GM12872 (cell line): ENCODE measurements around the gene EPC2.
A peak's percentile ranks its signal among the peaks of the same experiment; 100 is the strongest.

Experiments
- TF ChIP-seq, protein P1 (sequence below): IDR thresholded peaks from 3 replicates; pipeline ENCODE4 v1.5.1; 2011; ENCODE audit warnings: low read depth, mild to moderate bottlenecking, low read length, moderate library complexity; ENCODE audit not compliant: insufficient read depth

Gene EPC2

DNA sequence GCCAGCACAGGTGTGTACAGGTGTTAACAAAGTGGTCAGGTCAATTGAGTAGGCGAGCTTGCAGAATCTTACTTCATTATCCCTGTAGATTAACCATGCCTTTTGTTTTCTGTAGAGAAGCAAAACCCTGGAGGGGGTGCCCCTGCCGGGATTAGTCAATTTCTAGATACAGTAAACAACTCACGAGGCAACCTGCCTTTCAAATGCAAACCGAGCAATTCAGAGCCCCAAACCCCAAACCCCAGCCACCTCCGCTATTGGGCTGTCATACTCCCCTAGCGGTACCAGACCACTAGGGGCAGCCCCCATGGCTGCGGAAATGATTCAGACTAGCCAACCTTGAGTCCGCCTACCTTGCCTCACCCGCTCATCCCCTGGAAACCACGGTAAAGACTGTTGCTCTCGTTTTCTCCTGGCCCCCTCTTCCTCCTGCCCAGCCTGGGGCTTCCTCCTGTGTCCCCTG lies 169.1 kb downstream of the EPC2 start:
- TF ChIP-seq, protein P1, sequence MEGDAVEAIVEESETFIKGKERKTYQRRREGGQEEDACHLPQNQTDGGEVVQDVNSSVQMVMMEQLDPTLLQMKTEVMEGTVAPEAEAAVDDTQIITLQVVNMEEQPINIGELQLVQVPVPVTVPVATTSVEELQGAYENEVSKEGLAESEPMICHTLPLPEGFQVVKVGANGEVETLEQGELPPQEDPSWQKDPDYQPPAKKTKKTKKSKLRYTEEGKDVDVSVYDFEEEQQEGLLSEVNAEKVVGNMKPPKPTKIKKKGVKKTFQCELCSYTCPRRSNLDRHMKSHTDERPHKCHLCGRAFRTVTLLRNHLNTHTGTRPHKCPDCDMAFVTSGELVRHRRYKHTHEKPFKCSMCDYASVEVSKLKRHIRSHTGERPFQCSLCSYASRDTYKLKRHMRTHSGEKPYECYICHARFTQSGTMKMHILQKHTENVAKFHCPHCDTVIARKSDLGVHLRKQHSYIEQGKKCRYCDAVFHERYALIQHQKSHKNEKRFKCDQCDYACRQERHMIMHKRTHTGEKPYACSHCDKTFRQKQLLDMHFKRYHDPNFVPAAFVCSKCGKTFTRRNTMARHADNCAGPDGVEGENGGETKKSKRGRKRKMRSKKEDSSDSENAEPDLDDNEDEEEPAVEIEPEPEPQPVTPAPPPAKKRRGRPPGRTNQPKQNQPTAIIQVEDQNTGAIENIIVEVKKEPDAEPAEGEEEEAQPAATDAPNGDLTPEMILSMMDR = peak; percentile 83

DNA sequence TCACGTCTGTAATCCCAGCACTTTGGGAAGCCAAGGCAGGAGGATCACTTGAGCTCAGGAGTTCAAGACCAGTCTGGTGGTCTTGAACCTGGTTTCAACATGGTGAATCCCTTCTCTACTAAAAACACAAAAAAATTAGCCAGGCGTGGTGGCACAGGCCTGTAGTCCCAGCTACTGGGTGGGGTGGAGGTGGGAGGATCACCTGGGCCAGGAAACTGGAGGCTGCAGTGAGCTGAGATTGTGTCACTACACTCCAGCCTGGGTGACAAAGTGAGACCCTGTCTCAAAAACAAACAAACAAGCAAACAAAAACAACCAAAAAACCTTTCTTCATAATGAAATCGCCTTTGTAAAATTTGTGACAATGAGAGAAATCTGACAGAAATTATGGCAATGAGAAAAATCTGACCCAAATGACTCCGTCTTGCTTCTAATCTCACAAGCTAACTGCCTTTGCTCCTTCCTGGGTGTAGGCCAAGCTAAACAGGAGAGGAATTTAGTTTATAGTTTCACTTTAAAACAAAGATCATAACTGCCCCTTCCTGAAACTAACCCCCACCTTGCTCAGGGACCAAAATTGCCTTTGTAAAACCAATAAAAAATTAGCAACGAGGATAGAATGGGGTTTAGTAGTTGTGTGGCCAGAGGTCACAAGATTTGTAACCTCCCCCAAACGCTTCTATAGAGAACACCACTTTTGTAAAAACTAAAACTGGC lies 169.8 kb downstream of the EPC2 start:
- TF ChIP-seq, protein P1 = no peak

DNA sequence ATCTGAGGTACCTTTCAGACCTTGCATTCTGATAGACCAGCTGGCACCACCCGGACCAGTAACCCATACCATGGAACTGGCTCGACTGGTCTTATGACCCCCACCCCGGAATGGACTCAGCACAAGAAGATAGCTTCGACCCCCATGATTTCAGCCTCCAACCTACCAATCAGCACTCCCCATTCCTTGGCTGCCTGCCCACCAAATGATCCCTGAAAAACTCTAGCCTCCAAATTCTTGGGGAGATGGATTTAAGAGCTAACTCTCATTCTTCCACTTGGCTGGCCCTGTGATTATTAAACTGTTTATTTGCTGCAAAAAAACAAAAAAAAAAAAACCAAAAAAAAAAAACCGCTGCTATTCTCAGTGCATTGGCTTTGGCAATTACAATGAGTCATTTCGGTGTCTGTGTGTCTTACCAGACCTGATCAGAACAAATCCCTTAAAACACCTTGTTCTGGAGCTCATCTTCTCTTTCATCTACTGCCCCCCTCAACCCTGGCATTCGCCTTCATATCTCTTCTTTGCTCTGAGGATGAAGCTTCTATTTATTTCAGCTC lies 170.4 kb downstream of the EPC2 start:
- TF ChIP-seq, protein P1 = no peak

GRCh38 chr2:148816176-148816575 lies 171.6 kb downstream of the EPC2 start:
- TF ChIP-seq, protein P1 = no peak

GRCh38 chr2:148817210-148817708 lies 172.7 kb downstream of the EPC2 start:
- TF ChIP-seq, protein P1 = no peak

GRCh38 chr2:148819019-148819585 lies 174.6 kb downstream of the EPC2 start:
- TF ChIP-seq, protein P1 = no peak

DNA sequence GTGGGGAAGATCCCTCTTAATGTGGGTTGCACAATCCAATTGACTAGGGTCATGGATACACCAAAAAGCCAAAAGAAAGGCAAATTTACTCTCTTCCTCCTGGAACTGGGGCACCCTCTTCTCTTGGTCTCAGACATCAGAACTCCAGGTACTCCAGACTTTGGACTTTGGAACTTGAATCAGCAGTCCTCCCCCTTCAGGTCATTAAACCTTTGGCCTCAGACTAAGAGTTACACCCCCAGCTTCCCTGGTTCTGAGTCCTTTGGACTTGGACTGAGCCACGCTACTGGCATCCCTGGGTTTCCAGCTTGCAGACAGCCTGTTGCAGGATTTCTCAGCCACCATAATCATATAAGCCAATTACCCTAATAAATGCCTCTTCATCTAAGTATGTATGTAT lies 179.6 kb downstream of the EPC2 start:
- TF ChIP-seq, protein P1 = no peak
